ENCODE data around the gene FAM240B. TPM values are rescaled to one million over a fixed set of nuclear protein-coding genes. Genes with fewer than 3 reads are reported as not detected.

The FAM240B gene
- total and polyA plus RNA-seq, 4 donors = not detected

- Histone ChIP-seq H3K9ac (ENCODE audit: low read depth in 1 of 2, low read length in 2 of 2) (no peak overlapping the region), H3K36me3 (ENCODE audit: control insufficient read depth in 4 of 4, insufficient read depth in 3 of 4, low read depth in 1 of 4, low read length in 3 of 4) (no peaks in the 10 kb centered on the region), H3K9me3 (ENCODE audit: control insufficient read depth in 4 of 4, low read length in 3 of 4) (no peaks in the 10 kb centered on the region), H3K4me3 (ENCODE audit: low read depth in 1 of 3, low read length in 3 of 3) (no peak overlapping the region), H3K4me1 (ENCODE audit: control insufficient read depth in 4 of 4, insufficient read depth in 4 of 4, low read length in 3 of 4) (no peaks in the 10 kb centered on the region), H3K27ac (ENCODE audit: low read depth in 1 of 2, low read length in 2 of 2) (no peak overlapping the region), H3K27me3 (ENCODE audit: control insufficient read depth in 4 of 4, insufficient read depth in 4 of 4, low read length in 3 of 4) (peaks cover 0 to 3% (median under 1%) of the 10 kb centered on the region in 4 donors)
- no peak for DNase-seq (ENCODE audit: low spot score)
- no peak for TF ChIP-seq CTCF (IDR thresholded peaks at IDR 0.05; ENCODE audit: low read depth, low read length, missing input control)
- no peak for TF ChIP-seq SP1 (IDR thresholded peaks at IDR 0.05)
- TF ChIP-seq GABPA (IDR thresholded peaks at IDR 0.05 in 1 of 2, conservative IDR thresholded peaks at IDR 0.05 in 1 of 2) = no peak
- no peak for TF ChIP-seq FOXA1 (IDR thresholded peaks at IDR 0.05)
- no peak for TF ChIP-seq ATF3 (IDR thresholded peaks at IDR 0.05)
- no peak for TF ChIP-seq NR2F2 (IDR thresholded peaks at IDR 0.05)
- no peak for TF ChIP-seq RXRA (IDR thresholded peaks at IDR 0.05)
- TF ChIP-seq REST (IDR thresholded peaks at IDR 0.05) = no peak
- TF ChIP-seq FOXA2 (IDR thresholded peaks at IDR 0.05) = no peak
- no peak for TF ChIP-seq HNF4A (conservative IDR thresholded peaks at IDR 0.05)
- no peak for TF ChIP-seq HNF4G (IDR thresholded peaks at IDR 0.05)
- no peak for TF ChIP-seq EGR1 (IDR thresholded peaks at IDR 0.05; ENCODE audit: low read depth in 2 of 2)
- no peak for TF ChIP-seq MAX (IDR thresholded peaks at IDR 0.05)
- TF ChIP-seq JUND (IDR thresholded peaks at IDR 0.05) = no peak
- TF ChIP-seq TAF1 (conservative IDR thresholded peaks at IDR 0.05) = no peak
- TF ChIP-seq RAD21 (IDR thresholded peaks at IDR 0.05) = no peak
- TF ChIP-seq ZBTB33 (IDR thresholded peaks at IDR 0.05) = no peak
- 87% methylated on average over 8 of the region's 8 CpGs for WGBS
These were observed 70.1 kb downstream of the FAM240B start for GRCh38 chr9:38649731-38650363.

Data from liver (tissue), 9 donors.